OCI-LY3 (cell line): ENCODE results near the gene GSTM2.

Experiments
- H2AFZ ChIP-seq: fragments of 200-600, 300-600 bp; shearing (Covaris generic); 2 replicates; pipeline ENCODE4 v1.6.0; 2014; ENCODE audit warnings: antibody characterized with exemption, low read depth, low read length
- H3K27ac ChIP-seq: fragments of 200-600, 300-600 bp; sonication (generic); 2 replicates; pipeline ENCODE4 v1.5.1; 2014; ENCODE audit warnings: mild to moderate bottlenecking, low read length, moderate library complexity, mixed read lengths
- H3K27me3 ChIP-seq: fragments of 200-600, 300-600 bp; sonication (generic); 2 replicates; pipeline ENCODE4 v1.6.1; 2014; ENCODE audit warnings: low read depth, low read length, mixed read lengths
- H3K36me3 ChIP-seq: fragments of 200-600, 300-600 bp; sonication (generic); replicated peaks from 2 replicates; pipeline ENCODE3; 2014; ENCODE audit warnings: low read depth, low read length, mixed read lengths
- H3K4me1 ChIP-seq: fragments of 300-600, 200-600 bp; sonication (generic); 2 replicates; pipeline ENCODE4 v1.6.1; 2014; ENCODE audit warnings: low read length, mixed read lengths
- H3K4me2 ChIP-seq: fragments of 200-600, 300-600 bp; sonication (generic); 2 replicates; pipeline ENCODE4 v1.6.1; 2014; ENCODE audit warnings: low read length, mixed read lengths
- H3K4me3 ChIP-seq: fragments of 300-600, 200-600 bp; sonication (generic); 2 replicates; pipeline ENCODE4 v1.5.1; 2014; ENCODE audit warnings: antibody characterized with exemption, mild to moderate bottlenecking, low read length, moderate library complexity
- H3K79me2 ChIP-seq: fragments of 300-600, 200-600 bp; shearing (Covaris generic); 2 replicates; pipeline ENCODE4 v1.6.1; 2014; ENCODE audit warnings: mild to moderate bottlenecking, low read length, mixed read lengths
- H3K9ac ChIP-seq: fragments of 300-600, 200-600 bp; shearing (Covaris generic); 2 replicates; pipeline ENCODE4 v1.6.0; 2014; ENCODE audit warnings: mild to moderate bottlenecking, low read length, moderate library complexity
- H3K9me3 ChIP-seq: fragments of 200-600, 300-600 bp; shearing (Covaris generic); 2 replicates; pipeline ENCODE4 v1.6.1; 2014; ENCODE audit warnings: low read length, mixed read lengths; ENCODE audit not compliant: insufficient read depth
- H4K20me1 ChIP-seq: fragments of 200-600, 300-600 bp; sonication (generic); 2 replicates; pipeline ENCODE4 v1.6.1; 2016; ENCODE audit warnings: low read length, mixed read lengths; ENCODE audit not compliant: insufficient read depth
- EZH2phosphoT487 ChIP-seq: fragments of 200-600 bp; shearing (Covaris generic); IDR thresholded peaks from 2 replicates; pipeline ENCODE4 v1.6.1; 2018; ENCODE audit warnings: antibody characterized with exemption, mixed run types, low read depth
- TF ChIP-seq, protein P1 (sequence below): fragments of 200-600, 300-600 bp; sonication (generic); IDR thresholded peaks from 2 replicates; pipeline ENCODE4 v1.5.1; 2014; ENCODE audit warnings: antibody characterized with exemption, low read length, low read depth

The GSTM2 gene

GRCh38 chr1:109620401-109620791 lies 47.5 kb upstream of the GSTM2 start:
- peak overlapping the region; percentile 97 for H3K9ac ChIP-seq
- H3K36me3 ChIP-seq: no peaks in the 10 kb centered on the region
- peaks cover 7% of the 10 kb centered on the region; the same call in 1 of the 2 replicates for H4K20me1 ChIP-seq
- H3K79me2 ChIP-seq: peaks cover 50% of the 10 kb centered on the region
- peak overlapping the region; percentile 100 for H3K4me3 ChIP-seq
- H3K27me3 ChIP-seq: no peaks in the 10 kb centered on the region
- no peak for TF ChIP-seq EZH2phosphoT487
- TF ChIP-seq, protein P1, sequence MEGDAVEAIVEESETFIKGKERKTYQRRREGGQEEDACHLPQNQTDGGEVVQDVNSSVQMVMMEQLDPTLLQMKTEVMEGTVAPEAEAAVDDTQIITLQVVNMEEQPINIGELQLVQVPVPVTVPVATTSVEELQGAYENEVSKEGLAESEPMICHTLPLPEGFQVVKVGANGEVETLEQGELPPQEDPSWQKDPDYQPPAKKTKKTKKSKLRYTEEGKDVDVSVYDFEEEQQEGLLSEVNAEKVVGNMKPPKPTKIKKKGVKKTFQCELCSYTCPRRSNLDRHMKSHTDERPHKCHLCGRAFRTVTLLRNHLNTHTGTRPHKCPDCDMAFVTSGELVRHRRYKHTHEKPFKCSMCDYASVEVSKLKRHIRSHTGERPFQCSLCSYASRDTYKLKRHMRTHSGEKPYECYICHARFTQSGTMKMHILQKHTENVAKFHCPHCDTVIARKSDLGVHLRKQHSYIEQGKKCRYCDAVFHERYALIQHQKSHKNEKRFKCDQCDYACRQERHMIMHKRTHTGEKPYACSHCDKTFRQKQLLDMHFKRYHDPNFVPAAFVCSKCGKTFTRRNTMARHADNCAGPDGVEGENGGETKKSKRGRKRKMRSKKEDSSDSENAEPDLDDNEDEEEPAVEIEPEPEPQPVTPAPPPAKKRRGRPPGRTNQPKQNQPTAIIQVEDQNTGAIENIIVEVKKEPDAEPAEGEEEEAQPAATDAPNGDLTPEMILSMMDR: no peak
- peak overlapping the region; percentile 72; the same call in 1 of the 2 replicates for H2AFZ ChIP-seq
- H3K4me1 ChIP-seq: peaks cover 17% of the 10 kb centered on the region
- H3K27ac ChIP-seq: peak overlapping the region; percentile 54
- peak overlapping the region; percentile 92 for H3K4me2 ChIP-seq
- H3K9me3 ChIP-seq: no peaks in the 10 kb centered on the region

GRCh38 chr1:109620841-109621286 lies 47.0 kb upstream of the GSTM2 start:
- Histone ChIP-seq H3K27me3 (no peaks in the 10 kb centered on the region), H3K4me3 (peak overlapping the region; percentile 100), H3K4me2 (peak overlapping the region; percentile 92), H3K4me1 (peaks cover 13% of the 10 kb centered on the region), H4K20me1 (peaks cover 7% of the 10 kb centered on the region; the same call in 1 of the 2 replicates), H3K79me2 (peaks cover 50% of the 10 kb centered on the region), H3K36me3 (no peaks in the 10 kb centered on the region), H3K9ac (peak overlapping the region; percentile 97), H3K27ac (peak overlapping the region; percentile 54), H3K9me3 (no peaks in the 10 kb centered on the region), H2AFZ (no peak overlapping the region)
- TF ChIP-seq, protein P1: no peak
- no peak for TF ChIP-seq EZH2phosphoT487

DNA sequence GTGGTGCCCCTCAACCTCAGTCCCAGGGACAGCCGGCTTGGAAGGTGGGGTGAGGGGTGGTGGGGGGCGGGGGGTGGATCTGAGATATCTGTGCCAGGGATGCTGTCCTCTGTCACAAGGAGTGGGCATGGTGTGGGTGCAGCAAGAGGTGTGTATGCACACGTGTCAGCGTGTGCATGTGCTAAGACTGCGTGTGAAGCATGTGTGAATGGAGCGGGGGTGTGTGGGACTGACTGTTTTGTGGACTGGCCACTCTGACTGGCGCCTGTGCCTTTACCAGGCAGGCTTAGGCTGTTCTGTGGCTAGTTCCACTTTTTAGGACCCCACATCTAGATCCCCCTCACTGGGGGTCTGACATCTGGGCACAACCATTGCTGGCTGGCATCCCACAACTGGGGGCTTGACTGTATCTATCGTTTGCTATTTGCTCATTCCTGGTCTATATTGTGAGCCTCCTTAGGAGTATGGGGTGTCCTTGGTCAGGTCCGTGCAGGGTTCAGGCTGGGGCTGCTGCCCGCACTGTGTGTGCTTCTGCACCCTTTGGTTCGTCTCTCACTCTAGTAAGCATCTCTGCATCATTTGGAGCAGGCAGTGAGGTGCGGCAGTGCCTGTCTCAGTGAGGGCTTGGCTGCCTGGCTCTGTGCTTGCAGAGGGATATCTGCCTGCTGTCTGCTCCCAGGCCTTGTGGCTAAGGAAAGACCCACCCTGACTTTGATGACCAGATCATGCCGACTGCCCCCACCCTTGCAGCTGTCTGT lies 46.3 kb upstream of the GSTM2 start:
- H3K36me3 ChIP-seq: no peaks in the 10 kb centered on the region
- peaks cover 7% of the 10 kb centered on the region; the same call in 1 of the 2 replicates for H4K20me1 ChIP-seq
- H3K27me3 ChIP-seq: no peaks in the 10 kb centered on the region
- peaks cover 9% of the 10 kb centered on the region for H3K4me1 ChIP-seq
- no peak overlapping the region for H3K27ac ChIP-seq
- H3K79me2 ChIP-seq: peaks cover 50% of the 10 kb centered on the region
- no peak overlapping the region for H2AFZ ChIP-seq
- H3K4me3 ChIP-seq: peak overlapping the region; percentile 100
- peak overlapping the region; percentile 97 for H3K9ac ChIP-seq
- TF ChIP-seq, protein P1: no peak
- no peak for TF ChIP-seq EZH2phosphoT487
- H3K4me2 ChIP-seq: peak overlapping the region; percentile 92
- H3K9me3 ChIP-seq: no peaks in the 10 kb centered on the region

DNA sequence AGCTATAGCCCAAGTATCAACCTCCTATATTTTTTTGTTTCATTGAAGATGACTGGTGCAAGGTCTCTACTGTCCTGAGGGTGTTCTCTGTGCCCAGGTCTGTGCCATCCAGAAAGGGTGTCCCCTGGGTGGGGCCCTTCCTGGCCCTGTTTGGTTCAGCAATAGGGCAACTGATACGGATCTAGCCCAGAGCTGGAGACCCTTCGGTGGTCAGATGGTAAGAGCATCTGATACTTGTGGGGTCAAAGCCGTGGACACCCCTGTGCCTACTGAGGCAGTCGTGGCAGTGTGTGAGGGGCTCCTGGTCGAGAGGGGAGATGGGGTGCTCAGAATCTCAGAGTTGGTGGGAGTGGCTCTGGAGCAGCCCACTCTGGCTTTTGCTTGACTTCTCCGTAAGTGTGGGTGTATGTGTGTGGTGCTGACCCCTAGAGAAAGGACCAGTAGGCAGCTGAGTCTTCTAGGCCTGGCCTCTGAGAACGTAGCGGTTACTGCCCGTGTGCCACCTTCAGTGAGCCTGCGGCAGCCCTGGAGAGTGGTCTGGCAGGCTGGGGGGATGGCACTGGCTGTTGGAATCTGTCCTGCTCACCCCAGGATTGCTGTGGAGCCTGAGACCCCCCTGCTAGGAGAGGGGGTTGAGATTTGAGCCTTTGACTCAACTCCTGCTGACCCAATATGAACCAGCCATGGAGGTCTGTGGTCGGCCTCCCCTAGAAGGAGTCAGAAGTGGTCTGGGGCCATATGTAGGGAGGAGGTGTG lies 45.5 kb upstream of the GSTM2 start:
- no peak overlapping the region for H3K4me3 ChIP-seq
- H3K79me2 ChIP-seq: peaks cover 50% of the 10 kb centered on the region

More for the DNA sequence above, 45.5 kb upstream of the GSTM2 start:
- H3K4me1 ChIP-seq: peaks cover 9% of the 10 kb centered on the region
- TF ChIP-seq, protein P1: no peak
- TF ChIP-seq EZH2phosphoT487: no peak
- no peak overlapping the region for H2AFZ ChIP-seq
- H3K36me3 ChIP-seq: no peaks in the 10 kb centered on the region
- peaks cover 7% of the 10 kb centered on the region; the same call in 1 of the 2 replicates for H4K20me1 ChIP-seq
- H3K27me3 ChIP-seq: no peaks in the 10 kb centered on the region
- no peaks in the 10 kb centered on the region for H3K9me3 ChIP-seq
- H3K27ac ChIP-seq: no peak overlapping the region
- H3K4me2 ChIP-seq: no peak overlapping the region
- H3K9ac ChIP-seq: no peak overlapping the region
